Measurements from ENCODE around the gene CTNNA1. TPM values are rescaled to one million over a fixed set of nuclear protein-coding genes. Genes with fewer than 3 reads are reported as not detected.

CTNNA1 gene
- total and polyA plus RNA-seq, 9 of the 15 experiments (the other 6 are each of a cell fraction or from before 2014, with no cell fraction given), result 29.6 to 117 (median 89.1) TPM

- no TSS peak for BruUV-seq (replicated peaks)
- Histone ChIP-seq H3K4me2 (ENCODE audit: insufficient read depth, low read length) (no peak overlapping the region), H3K4me1 (replicated peaks in 1 of 2; ENCODE audit: control insufficient read depth in 2 of 2, insufficient read depth in 2 of 2, low read length in 2 of 2) (peaks cover 0 to 5% of the 10 kb centered on the region in 2 experiments; a peak in 2 of 5 replicates), H3K27ac (ENCODE audit: extremely low read depth, low read depth, low read length) (no peak overlapping the region), H3K36me3 (ENCODE audit: control insufficient read depth, insufficient read depth, low read length) (no peaks in the 10 kb centered on the region), H3K9me1 (ENCODE audit: control insufficient read depth, insufficient read depth, low read length) (no peaks in the 10 kb centered on the region), H3K27me3 (ENCODE audit: control insufficient read depth in 2 of 2, insufficient read depth in 2 of 2, low read length in 2 of 2) (no peaks in the 10 kb centered on the region; a peak in 2 of 5 replicates), H4K20me1 (replicated peaks; ENCODE audit: control insufficient read depth, insufficient read depth, low read length) (no peaks in the 10 kb centered on the region; the same call in 1 of the 2 replicates), H2AFZ (ENCODE audit: low read depth, low read length) (no peak overlapping the region), H3K9me3 (replicated peaks; ENCODE audit: control insufficient read depth, insufficient read depth, low read depth, low read length) (no peaks in the 10 kb centered on the region), H3K4me3 (no peak overlapping the region), H3K79me2 (ENCODE audit: control insufficient read depth, insufficient read depth, low read length) (no peaks in the 10 kb centered on the region), H3K9ac (ENCODE audit: insufficient read depth in 1 of 2, low read depth in 2 of 2, low read length in 2 of 2) (no peak overlapping the region)
- POLR2A ChIA-PET, result interaction anchor here (1.1 kb wide), 1 partner anchor 20 kb away, joined by 4 read pairs; no protein-coding TSS in a partner anchor
- TF ChIP-seq EHMT2 (IDR thresholded peaks at IDR 0.05) (no peak), ZNF551 (CRISPR knock-in tag; IDR thresholded peaks at IDR 0.05) (no peak), ARID3A (IDR thresholded peaks at IDR 0.05; ENCODE audit: borderline replicate concordance, low read depth, low read length) (no peak), RUNX1 (IDR thresholded peaks at IDR 0.05; ENCODE audit: low read depth) (no peak)
- in situ Hi-C loops (cut with MboI), result no loop called here
- FAIRE-seq (no peak), ATAC-seq (no peak), DNase-seq (ENCODE audit: extremely low read depth in 1 of 4, low spot score in 3 of 4) (no peak)
- CTCF ChIA-PET (ENCODE audit: low intra/inter-chr PET ratio), result no interaction called here
- WGBS (ENCODE audit: insufficient coverage, low coverage, missing lambda C conversion rate), result 44% methylated on average over 10 of the region's 10 CpGs
- intact Hi-C loops (cut with micrococcal nuclease), result loop anchor here (5.0 kb wide), 1 partner anchor 80 kb away; no protein-coding TSS in a partner anchor
These were observed 30.6 kb upstream of the CTNNA1 start for GRCh38 chr5:138722544-138723177.

Measured in K562 (cell line).